NCI-H524 (cell line): ENCODE data around the gene ELOVL6.
"Not testable (repeated sequence)": the region's sequence is repeated elsewhere in the genome, so short reads cannot be mapped to it uniquely, and the experiment has no call there.

Experiments
- DNase-seq, 2 experiments: peaks; one replicate each; lab custom pipeline; 2025; lab: John Stamatoyannopoulos, UW

The ELOVL6 gene

GRCh38 chr4:110074570-110074969, 123.8 kb downstream of the ELOVL6 start:
- no peak for DNase-seq

GRCh38 chr4:110073053-110073845, 125.2 kb downstream of the ELOVL6 start:
- no peak for DNase-seq

DNA sequence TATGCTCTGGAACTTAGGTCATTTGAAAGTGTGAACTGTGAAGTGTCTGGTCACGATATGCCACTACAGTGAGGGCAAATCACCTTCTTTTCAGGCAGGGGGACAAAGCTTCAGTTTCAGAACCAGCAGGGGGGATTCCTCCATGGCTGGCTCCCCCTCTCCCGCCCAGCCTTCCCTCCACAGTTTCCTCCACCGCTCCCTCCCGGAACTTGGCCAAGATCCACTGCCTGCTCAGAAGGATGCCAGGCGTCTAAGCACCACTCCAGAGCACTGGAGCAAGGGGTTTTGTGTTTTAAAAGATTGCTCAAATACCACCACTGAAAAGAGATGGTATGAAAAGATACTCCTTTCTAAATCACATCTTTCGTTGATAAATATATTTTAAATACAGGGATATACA, 126.9 kb downstream of the ELOVL6 start:
- DNase-seq: no peak

- DNase-seq: no peak
These were observed 130.2 kb downstream of the ELOVL6 start for GRCh38 chr4:110068248-110068647.

- no peak for DNase-seq
These were observed 133.5 kb downstream of the ELOVL6 start for GRCh38 chr4:110064934-110065333.

- DNase-seq: no peak
These were observed 134.1 kb downstream of the ELOVL6 start for GRCh38 chr4:110064295-110064694.

DNA sequence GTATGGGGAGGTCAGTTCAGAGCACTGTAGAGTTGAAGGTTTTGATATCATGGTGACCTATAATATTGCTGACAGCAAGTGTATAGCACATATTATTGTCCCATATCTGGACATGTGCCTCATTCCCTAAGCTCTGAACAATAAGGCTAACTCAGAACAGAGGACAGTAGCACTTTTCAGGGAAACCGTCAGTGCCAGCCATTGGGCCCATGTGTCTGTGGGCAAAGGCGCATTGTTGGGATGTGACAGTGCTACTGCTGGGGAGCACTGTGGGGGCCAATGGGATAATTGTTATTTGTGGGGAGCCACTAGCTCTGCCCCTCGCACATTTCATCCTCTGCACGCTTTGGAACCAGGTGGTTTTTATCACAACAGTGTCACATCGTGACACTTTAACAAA, 136.2 kb downstream of the ELOVL6 start:
- DNase-seq: no peak

- DNase-seq: no peak
These were observed 137.3 kb downstream of the ELOVL6 start for GRCh38 chr4:110061076-110061475.

- DNase-seq: no peak
These were observed 138.7 kb downstream of the ELOVL6 start for GRCh38 chr4:110059556-110060191.

- DNase-seq: no peak
These were observed 139.7 kb downstream of the ELOVL6 start for GRCh38 chr4:110058677-110059076.

GRCh38 chr4:110055158-110055768, 143.2 kb downstream of the ELOVL6 start:
- DNase-seq: no peak

- DNase-seq: peak in 1 of 2 experiments; percentile 18
These were observed 148.2 kb downstream of the ELOVL6 start for GRCh38 chr4:110049951-110050925.

GRCh38 chr4:110046588-110047049, 151.8 kb downstream of the ELOVL6 start:
- DNase-seq: peak in 1 of 2 experiments; percentile 62

DNA sequence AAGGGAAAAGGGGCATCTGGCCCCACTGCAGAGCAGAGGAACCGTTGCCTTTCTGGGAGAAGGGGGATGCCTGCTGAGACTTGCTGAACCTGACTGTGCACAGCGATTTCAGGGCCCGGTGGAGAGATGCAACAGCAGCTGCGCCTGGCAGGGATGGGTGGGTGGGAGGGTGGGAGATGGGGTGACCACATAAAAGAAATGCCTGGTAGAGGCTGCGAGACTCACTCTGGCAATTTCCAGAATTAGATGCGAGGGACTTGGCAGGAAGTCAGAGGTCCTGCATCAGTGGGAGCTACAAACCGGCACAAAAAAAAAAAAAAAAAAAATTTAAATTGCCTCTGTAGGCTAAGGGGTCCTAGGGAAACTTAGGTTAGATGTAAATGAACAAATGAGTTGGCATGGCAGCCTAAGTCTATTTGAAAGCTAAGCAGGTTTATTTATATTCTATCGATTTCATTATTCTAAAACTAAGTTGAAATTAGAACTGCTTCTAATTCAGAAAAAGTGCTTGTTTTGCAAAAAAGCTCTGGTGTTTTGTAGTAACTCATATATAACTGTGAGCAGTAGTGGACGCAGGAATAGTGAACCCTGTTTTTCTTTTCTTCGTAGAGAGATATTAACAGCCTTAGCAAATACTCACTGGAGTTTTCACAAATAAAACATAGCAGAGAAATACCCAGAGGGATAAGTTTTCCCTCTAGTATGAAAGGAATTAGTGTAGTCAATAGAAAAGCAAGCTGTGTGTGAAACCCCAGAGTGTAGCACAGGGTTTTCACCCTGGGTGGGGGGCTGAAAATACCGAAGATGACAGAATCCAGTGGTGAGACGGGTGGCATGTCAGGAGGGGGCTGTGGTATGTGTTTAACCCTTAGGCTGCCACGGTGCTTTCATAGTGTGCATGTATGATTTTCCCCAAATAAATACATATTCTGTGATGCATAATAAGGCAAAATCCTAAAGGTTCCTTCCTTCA, 155.6 kb downstream of the ELOVL6 start:
- DNase-seq: no peak

DNA sequence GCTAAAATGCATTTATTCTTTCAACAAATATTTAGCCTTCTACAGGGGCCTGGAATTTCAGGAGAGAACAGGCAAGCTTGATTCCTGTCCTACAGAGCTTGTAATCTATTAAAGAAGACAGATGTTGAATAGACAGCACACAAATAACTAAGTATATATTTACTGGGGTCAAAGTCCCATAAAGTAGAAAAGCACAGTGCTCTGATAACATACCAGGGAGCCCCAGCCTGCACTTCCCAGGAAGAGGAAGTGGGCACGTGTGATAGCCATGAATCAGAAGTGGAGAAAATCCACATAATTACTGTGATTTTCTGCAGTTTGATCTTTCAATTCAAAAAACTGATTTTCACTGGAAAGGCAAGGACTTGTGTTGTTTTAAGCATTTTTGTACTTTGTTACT, 156.7 kb downstream of the ELOVL6 start:
- DNase-seq: no peak

DNA sequence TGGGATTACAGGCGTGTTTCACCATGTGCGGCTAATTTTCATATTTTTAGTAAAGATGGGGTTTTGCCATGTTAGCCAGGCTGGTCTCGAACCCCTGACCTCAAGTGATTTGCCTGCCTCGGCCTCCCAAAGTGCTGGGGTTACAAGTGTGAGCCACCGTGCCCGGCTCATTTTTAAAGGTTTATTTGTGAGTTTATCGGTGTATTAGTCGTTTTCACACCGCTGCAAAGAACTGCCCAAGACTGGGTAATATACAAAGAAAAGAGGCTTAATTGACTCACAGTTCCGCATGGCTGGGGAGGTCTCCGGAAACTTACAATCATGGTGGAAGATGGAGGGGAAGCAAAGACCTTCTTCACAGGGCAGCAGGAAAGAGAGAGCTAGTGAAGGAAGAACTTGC, 159.3 kb downstream of the ELOVL6 start:
- DNase-seq: not testable (repeated sequence)

GRCh38 chr4:110034026-110034393, 164.4 kb downstream of the ELOVL6 start:
- no peak for DNase-seq

GRCh38 chr4:110033355-110034025, 164.9 kb downstream of the ELOVL6 start:
- DNase-seq: no peak

DNA sequence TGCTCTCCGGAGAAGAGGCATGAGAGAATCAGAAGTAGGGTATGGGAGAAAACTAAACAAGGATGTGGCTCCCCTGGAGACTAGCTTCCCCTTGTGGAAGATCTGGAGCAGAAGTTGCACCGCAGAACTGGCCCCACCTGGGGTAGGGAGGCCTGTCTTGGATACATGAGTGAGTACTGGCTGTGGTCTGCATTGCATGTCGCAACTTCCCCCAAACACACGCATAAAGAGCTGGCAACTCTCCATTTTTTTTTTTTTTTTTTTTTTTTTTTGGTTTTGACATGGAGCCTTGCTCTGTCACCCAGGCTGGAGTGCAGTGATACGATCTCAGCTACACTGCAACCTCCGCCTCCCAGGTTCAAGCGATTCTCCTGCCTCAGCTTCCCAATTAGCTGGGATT, 165.8 kb downstream of the ELOVL6 start:
- DNase-seq: no peak

DNA sequence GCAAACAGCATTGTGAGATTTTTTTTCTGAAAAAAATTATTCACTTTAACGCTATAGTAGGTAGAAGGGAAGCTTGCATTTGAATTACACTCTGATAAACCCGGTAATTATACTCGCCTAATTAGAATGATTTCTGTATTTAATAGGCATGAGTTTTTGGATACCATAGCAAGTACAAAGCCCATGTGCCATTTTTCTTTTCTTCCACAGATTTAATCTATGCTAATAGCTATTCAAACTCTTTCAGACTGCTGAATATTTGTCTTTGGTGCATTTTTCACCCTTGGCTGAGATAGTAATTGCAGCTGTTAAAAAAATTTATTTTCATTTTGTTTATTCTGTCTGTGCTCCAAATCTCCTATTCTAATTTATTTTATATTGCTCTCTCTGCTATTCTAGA, 172.7 kb downstream of the ELOVL6 start:
- DNase-seq: no peak
